PC-9 (cell line): ENCODE data around the gene STX7. TPM values are rescaled to one million over a fixed set of nuclear protein-coding genes. Genes with fewer than 3 reads are reported as not detected.

Experiments used
- BruUV-seq: library from RNA; stranded (reverse); fragments of 400-500 nt; replicated peaks from 2 replicates; lab custom pipeline; 2021; lab: Mats Ljungman, UMichigan
- CTCF ChIA-PET: fragments of 300-600 bp; sonication (Branson Sonifier 250); formaldehyde crosslinking; loops from one replicate; lab custom pipeline; 2022; ENCODE audit warnings: antibody characterized with exemption; lab: Charles Lee
- POLR2A ChIA-PET: fragments of 300-600 bp; sonication (Branson Sonifier 250); formaldehyde crosslinking; loops from one replicate; lab custom pipeline; 2022; ENCODE audit warnings: antibody characterized with exemption; ENCODE audit not compliant: unreplicated experiment; lab: Charles Lee
- DNase-seq, 2 experiments: peaks; one replicate each; pipeline versions ENCODE4 v3.0.0 to v3.0.0-alpha.2; 2015 to 2022; ENCODE audit warnings: mixed read lengths in 1 of 2
- H2AFZ ChIP-seq: fragments of 200-600 bp; sonication (generic); 2 replicates; pipeline ENCODE4 v1.8.1; 2017; ENCODE audit warnings: antibody characterized with exemption
- H3F3A ChIP-seq: fragments of 200-600 bp; sonication (generic); 2 replicates; pipeline ENCODE4 v1.8.1; 2017; ENCODE audit warnings: antibody characterized with exemption, mild to moderate bottlenecking, low read depth; ENCODE audit not compliant: insufficient read depth
- H3K27ac ChIP-seq: fragments of 200-600 bp; sonication (generic); 2 replicates; pipeline ENCODE4 v1.6.1; 2016; ENCODE audit warnings: mixed run types
- H3K27me3 ChIP-seq: fragments of 200-600 bp; sonication (generic); 2 replicates; pipeline ENCODE4 v1.6.1; 2016; ENCODE audit warnings: low read depth, mixed run types; ENCODE audit not compliant: insufficient read depth
- H3K36me3 ChIP-seq: fragments of 200-600 bp; sonication (generic); 2 replicates; pipeline ENCODE4 v1.6.1; 2016; ENCODE audit warnings: low read depth, mixed run types
- H3K4me1 ChIP-seq: fragments of 200-600 bp; sonication (generic); replicated peaks from 2 replicates; pipeline ENCODE4 v1.6.1; 2016; ENCODE audit warnings: mixed run types; ENCODE audit not compliant: insufficient read depth
- H3K4me2 ChIP-seq: fragments of 200-600 bp; sonication (generic); 2 replicates; pipeline ENCODE4 v1.6.1; 2017; ENCODE audit warnings: mixed run types
- H3K4me3 ChIP-seq: fragments of 200-600 bp; sonication (generic); 2 replicates; pipeline ENCODE4 v1.6.1; 2016; ENCODE audit warnings: mixed run types
- H3K79me2 ChIP-seq: fragments of 200-600 bp; sonication (generic); 2 replicates; pipeline ENCODE4 v1.6.1; 2017; ENCODE audit warnings: low read depth, mixed run types
- H3K9me2 ChIP-seq: fragments of 200-600 bp; sonication (generic); 2 replicates; pipeline ENCODE4 v1.8.1; 2017; ENCODE audit warnings: mild to moderate bottlenecking; ENCODE audit not compliant: insufficient read depth
- H3K9me3 ChIP-seq: fragments of 200-600 bp; sonication (generic); 2 replicates; pipeline ENCODE4 v1.8.1; 2016; ENCODE audit warnings: low read depth; ENCODE audit not compliant: insufficient read depth
- H4K20me1 ChIP-seq: fragments of 200-600 bp; sonication (generic); 2 replicates; pipeline ENCODE4 v1.8.1; 2017; ENCODE audit not compliant: insufficient read depth
- CTCF ChIP-seq: fragments of 200-600 bp; sonication (generic); conservative IDR thresholded peaks from 2 replicates; pipeline ENCODE4 v1.6.1; 2017; ENCODE audit warnings: mixed run types, antibody characterized with exemption, mild to moderate bottlenecking, moderate library complexity
- EZH2 ChIP-seq: fragments of 200-600 bp; sonication (generic); IDR thresholded peaks from 2 replicates; pipeline ENCODE4 v1.8.0; 2017; ENCODE audit warnings: antibody characterized with exemption, low read depth
- intact Hi-C: fragments of 100-400 bp; cut with micrococcal nuclease; formaldehyde crosslinking; loops from one replicate; pipeline ENCODE4 v1.10.0; 2022; ENCODE audit not compliant: unreplicated experiment
- total RNA-seq: library from RNA; stranded (reverse); gene quantifications from 2 replicates; pipeline ENCODE4 v1.2.3, GENCODE V29; 2021

STX7 gene
- total RNA-seq, 1 experiment from 2014 or later = 40.7 TPM

DNA sequence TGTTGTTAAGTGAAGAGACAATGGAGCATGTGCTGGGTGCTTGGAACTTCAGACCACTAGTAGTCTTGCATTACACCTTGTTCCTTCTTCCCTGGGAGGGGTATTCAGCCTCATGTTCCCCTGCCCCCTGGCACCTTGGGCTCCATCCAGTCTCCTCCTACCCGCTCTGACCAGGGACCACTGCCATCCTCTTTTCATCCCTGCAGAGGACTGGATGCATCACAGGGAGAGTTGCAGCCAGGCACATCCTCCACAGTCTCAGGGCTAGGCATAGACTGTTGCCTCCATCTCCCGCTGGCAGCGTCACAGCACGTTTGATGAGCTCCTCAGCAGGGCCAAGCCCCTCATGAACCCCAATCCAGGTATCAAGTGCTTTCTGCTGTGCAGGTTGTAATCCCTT is 38.3 kb upstream of the STX7 start:
- H2AFZ ChIP-seq = no peak overlapping the region
- H3K4me2 ChIP-seq = no peak overlapping the region
- no peaks in the 10 kb centered on the region for H3K9me2 ChIP-seq
- no TSS peak for BruUV-seq
- no peak overlapping the region for H3K4me3 ChIP-seq
- no peak for TF ChIP-seq CTCF
- TF ChIP-seq EZH2 = no peak
- H4K20me1 ChIP-seq = no peaks in the 10 kb centered on the region
- intact Hi-C loops = no loop called here
- H3K36me3 ChIP-seq = no peaks in the 10 kb centered on the region
- no peaks in the 10 kb centered on the region for H3K4me1 ChIP-seq
- no peak for DNase-seq
- ChIA-PET POLR2A (no interaction called here), CTCF (no interaction called here)
- no peaks in the 10 kb centered on the region for H3K27me3 ChIP-seq
- H3K27ac ChIP-seq = no peak overlapping the region
- H3K9me3 ChIP-seq = 0 out of 2 replicates have a peak, but pooled peaks cover 4% of the 10 kb centered on the region
- H3F3A ChIP-seq = no peaks in the 10 kb centered on the region
- no peaks in the 10 kb centered on the region for H3K79me2 ChIP-seq

GRCh38 chr6:132548746-132549463 is 36.0 kb upstream of the STX7 start:
- no peaks in the 10 kb centered on the region for H3K27me3 ChIP-seq
- no peak overlapping the region for H3K4me3 ChIP-seq
- ChIA-PET POLR2A (no interaction called here), CTCF (no interaction called here)
- H2AFZ ChIP-seq = no peak overlapping the region
- H3K4me1 ChIP-seq = no peaks in the 10 kb centered on the region
- H3K36me3 ChIP-seq = no peaks in the 10 kb centered on the region
- no peak overlapping the region for H3K27ac ChIP-seq
- DNase-seq = no peak
- H3K9me2 ChIP-seq = no peaks in the 10 kb centered on the region
- H3K9me3 ChIP-seq = no peaks in the 10 kb centered on the region
- BruUV-seq = no TSS peak
- intact Hi-C loops = no loop called here
- no peaks in the 10 kb centered on the region for H3F3A ChIP-seq
- TF ChIP-seq EZH2 (no peak), CTCF (no peak)
- no peaks in the 10 kb centered on the region for H3K79me2 ChIP-seq
- no peaks in the 10 kb centered on the region for H4K20me1 ChIP-seq
- H3K4me2 ChIP-seq = no peak overlapping the region

GRCh38 chr6:132544826-132545225 is 31.9 kb upstream of the STX7 start:
- Histone ChIP-seq H3K4me3 (no peak overlapping the region), H2AFZ (no peak overlapping the region), H3K79me2 (no peaks in the 10 kb centered on the region), H4K20me1 (no peaks in the 10 kb centered on the region), H3K27ac (no peak overlapping the region), H3F3A (no peaks in the 10 kb centered on the region), H3K9me2 (no peaks in the 10 kb centered on the region), H3K36me3 (no peaks in the 10 kb centered on the region), H3K9me3 (no peaks in the 10 kb centered on the region), H3K4me1 (no peaks in the 10 kb centered on the region), H3K27me3 (no peaks in the 10 kb centered on the region), H3K4me2 (no peak overlapping the region)
- ChIA-PET POLR2A (no interaction called here), CTCF (no interaction called here)
- TF ChIP-seq CTCF = no peak
- no peak for TF ChIP-seq EZH2
- BruUV-seq = no TSS peak
- no peak for DNase-seq
- intact Hi-C loops = no loop called here
